Globus pallidus (tissue), 1 donor: ENCODE data around the gene UAP1L1.
"Not testable (repeated sequence)": the region's sequence is repeated elsewhere in the genome, so short reads cannot be mapped to it uniquely, and the experiment has no call there.

Experiments used
- DNase-seq: peaks from one replicate; pipeline ENCODE4 v3.0.0-alpha.2; 2015; ENCODE audit warnings: low spot score

UAP1L1 gene

DNA sequence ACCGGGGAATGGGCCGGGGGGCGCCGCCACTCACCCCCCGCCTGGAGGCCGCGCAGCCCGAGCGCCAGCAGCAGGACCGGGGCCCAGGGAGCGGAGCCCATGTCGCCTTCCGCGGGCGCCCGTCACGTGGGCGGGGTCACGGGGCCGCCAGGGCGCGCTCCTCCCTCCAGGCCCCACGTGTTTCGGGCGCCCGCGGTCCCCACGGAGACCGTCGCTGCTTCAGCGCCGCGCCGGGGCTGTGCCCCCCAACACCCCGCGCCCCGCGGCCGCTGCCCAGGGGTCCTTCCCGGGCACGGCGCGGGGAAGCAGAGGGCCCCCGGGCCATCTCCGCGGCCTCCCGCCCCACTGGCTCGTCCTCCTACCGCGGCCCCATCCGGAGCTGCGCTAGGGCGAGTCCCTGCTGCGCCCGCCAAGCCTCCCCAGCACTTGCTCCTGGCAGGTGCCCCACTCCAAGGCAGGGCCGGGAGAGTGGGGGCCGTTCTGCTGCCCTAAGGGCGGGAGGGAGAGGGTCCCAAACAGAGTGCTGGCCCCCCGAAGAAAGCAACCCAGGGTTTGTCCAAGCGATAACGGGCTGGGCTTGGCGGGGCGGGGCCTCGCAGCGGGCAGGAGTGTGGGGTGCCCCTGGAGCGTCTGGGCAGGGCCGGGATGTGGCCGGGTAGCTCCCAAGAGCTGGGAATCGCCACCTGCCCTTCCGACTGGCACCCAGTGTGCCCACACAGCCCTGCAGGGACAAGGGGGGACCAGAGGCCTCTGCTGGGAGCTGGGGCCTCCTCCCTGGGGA lies 37.5 kb downstream of the UAP1L1 start, which contains the start of gene DPP7:
Gene DPP7, minus strand, starts transcription at position 121 of the 781 bp plus-strand sequence. Its CDS starts 20 bp downstream, at position 101.
- peak; percentile 79 for DNase-seq

DNA sequence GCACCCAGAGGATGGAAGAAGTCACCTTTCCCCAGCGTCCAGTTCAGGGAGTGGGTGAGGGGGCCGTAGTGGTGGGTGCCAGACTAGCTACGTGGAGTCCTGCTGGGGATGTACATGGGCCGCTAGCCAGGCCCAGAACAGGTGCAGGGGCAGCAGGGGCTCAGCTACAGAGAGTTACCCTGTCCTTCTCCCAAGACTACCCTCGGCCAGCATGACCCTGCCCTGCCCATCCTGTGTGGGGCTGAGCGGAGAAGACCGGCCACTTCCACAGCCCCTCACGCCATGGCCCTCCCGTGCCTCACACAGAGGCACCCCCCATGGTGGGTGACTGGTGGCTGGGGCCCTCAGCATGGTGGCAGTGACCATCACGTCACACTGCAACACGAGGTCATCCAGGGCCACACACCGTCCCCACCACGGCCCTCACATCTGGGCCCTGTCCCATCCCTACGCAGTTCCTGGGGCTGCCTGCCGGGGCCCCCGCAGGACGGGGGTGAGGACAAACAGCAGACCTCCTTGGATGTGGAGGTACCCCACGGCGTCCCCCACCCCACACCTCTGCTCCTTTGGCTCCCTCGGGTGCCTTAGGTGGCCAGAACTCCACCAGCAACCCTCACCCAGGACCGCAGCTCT lies 38.2 kb downstream of the UAP1L1 start:
- no peak for DNase-seq

DNA sequence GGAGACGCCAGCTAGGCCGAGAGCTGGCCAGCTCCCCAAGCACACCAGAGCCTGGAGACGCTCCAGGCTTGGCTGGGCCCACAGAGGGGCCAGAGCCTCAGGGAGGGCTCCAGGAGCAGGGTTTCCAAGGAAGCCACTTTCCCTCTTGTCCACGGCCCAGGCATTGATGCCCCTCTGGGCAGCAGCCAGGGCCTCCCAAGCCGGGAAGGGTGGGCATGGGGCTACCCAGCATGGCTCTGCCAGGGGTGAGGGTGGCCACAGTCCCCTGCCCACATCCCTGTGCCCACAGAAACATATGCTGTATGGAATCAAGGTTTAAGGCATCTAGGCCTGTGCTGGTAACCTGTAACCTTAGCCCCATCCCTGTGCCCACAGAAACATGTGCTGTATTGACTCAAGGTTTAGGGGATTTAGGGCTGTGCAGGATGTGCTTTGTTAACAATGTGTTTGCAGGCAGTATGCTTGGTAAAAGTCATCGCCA lies 38.8 kb downstream of the UAP1L1 start:
- DNase-seq, result no peak

GRCh38 chr9:137116728-137117127 lies 39.4 kb downstream of the UAP1L1 start:
- DNase-seq, result no peak

DNA sequence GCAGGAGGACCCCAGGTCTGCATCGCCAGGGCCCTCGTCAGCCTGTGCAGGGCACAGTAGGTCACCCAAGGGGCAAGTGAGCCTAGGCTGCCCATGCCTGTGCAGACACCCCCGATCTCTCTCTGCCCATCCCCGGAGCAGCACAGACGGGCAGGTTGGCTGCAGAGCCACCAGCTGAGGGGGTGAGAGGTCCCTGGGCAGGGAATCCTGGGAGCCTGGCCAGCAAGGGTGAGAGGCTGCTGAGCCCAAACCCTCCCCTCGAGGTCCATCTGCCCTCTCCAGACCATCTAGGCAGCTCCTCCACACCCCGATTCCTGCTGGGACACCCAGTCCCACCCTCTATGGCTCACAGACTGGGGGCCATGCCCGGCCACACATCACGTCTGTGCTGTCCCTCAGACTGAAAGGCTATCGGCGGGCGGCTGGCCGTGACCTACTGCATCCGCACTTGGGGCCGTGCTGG lies 40.0 kb downstream of the UAP1L1 start:
- DNase-seq, result no peak

GRCh38 chr9:137118092-137118603 lies 40.8 kb downstream of the UAP1L1 start:
- not testable (repeated sequence) for DNase-seq

DNA sequence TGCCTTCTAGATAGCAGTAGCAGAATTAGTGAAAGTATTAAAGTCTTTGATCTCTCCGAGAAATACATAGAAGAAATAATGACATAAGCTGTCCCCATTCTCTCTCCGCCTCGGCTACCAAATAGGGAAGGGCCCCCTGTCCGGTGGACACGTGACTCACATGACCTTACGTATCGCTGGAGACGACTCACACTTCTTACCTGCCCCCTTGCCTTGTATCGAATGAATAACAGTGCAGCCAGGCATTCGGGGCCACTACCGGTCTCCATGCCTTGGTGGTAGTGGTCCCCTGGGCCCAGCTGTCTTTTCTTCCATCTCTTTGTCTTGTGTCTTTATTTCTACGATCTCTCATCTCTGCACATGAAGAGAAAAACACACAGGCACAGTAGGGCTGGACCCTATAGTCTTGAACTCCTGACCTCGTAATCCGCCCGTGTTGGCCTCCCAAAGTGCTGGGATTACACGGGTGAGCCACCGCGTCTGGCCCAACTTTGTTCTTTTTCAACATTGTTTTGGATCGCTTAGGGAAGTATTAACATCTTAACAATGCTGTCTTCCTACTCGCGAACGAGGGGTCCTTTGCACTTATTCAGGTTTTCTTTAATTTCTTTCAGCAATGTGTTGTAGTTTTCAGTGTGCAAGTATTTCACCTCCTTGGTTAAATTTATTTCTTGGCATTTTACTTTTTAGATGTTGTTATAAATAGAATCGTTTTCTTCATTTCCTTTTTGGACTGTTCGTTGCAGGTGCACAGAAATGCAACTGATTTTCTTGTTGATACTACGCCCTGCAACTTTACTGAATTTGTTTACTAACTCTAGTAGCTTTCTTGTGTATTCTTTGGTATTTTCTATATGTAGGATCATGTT lies 44.8 kb downstream of the UAP1L1 start:
- DNase-seq, result not testable (repeated sequence)

GRCh38 chr9:137122796-137123467 lies 45.6 kb downstream of the UAP1L1 start:
- DNase-seq, result not testable (repeated sequence)

GRCh38 chr9:137123468-137123837 lies 46.1 kb downstream of the UAP1L1 start:
- no peak for DNase-seq

- DNase-seq, result not testable (repeated sequence)
Observed at GRCh38 chr9:137123952-137124462, 46.7 kb downstream of the UAP1L1 start.

GRCh38 chr9:137126786-137127185 lies 49.5 kb downstream of the UAP1L1 start:
- no peak for DNase-seq

DNA sequence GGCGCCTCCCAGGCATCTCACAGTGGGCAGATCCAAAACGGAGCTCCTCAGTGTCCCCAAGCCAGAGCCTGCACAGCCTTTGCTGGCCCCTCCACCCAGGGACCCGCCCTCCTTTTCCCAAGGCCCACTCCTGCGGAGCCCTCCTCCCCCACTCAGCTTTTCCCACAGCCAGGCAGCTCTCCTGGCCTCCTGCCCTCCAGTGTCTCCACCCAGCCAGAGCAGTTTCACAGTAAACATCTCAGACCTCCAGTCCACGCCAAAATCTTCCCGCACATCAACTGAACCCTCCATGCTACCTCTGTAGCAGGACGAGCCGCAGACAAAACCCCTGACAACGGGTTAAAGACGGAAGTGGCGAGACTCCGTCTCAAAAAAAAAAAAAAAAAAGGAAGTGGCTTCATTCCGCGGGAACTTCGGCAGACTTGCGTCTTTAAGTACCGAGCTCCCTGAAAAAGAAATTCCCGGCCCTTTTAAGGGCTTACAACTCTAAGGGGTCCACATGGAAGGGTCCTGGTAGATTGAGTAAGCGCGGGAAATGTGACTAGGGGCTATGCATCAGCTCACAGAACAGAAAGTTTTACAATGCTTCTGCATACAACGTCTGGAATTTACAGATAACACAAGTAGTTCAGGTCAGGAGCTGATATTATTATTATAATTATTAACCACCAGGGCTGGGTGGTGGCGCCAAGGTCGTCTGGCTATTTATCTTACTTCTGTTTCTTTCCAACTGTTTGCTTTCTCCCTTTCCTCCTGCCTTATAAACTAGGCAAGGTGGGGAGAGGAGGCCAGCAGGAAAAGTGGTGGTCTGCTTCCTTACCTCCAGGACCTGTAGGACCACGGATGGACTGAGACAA lies 50.2 kb downstream of the UAP1L1 start:
- no peak for DNase-seq

- DNase-seq, result no peak
Observed at GRCh38 chr9:137128158-137128861, 51.0 kb downstream of the UAP1L1 start.

- DNase-seq, result no peak
Observed at GRCh38 chr9:137128862-137129455, 51.6 kb downstream of the UAP1L1 start.

DNA sequence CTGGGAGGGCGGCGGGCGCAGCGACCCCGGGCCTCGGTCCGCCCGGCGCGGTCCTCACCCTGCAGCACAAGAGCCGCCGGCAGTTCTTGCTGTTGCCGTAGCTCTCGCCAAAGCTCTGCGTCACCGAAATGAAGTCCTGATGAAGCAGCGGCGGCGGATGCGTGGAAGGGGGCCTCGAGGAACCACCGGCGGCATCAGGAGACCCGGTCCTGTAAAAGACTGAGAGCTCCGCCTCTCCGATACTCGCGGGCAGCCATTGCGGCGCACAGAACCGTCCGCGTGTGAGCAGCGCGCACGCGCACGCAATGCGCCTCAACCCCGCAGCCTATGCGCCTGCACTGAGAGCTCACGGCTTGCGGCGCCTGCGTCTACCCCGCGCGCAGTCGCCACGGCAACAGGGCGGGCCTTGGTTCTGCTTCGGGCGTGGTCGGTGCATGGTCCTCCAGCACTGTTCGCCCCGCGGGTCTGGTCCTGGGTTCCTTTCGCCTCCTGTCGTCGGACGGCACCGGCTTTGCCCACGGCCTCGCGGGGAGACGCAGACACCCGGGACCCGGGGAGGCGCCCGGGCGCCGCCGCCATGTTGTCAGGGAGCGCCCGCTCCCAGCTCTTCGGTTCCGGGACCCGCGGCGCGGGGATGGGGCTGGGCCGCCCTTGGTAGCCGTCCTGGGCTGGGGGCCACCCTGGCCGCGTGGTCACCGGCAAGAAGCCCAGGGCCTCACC lies 52.3 kb downstream of the UAP1L1 start:
- peak; percentile 70 for DNase-seq

DNA sequence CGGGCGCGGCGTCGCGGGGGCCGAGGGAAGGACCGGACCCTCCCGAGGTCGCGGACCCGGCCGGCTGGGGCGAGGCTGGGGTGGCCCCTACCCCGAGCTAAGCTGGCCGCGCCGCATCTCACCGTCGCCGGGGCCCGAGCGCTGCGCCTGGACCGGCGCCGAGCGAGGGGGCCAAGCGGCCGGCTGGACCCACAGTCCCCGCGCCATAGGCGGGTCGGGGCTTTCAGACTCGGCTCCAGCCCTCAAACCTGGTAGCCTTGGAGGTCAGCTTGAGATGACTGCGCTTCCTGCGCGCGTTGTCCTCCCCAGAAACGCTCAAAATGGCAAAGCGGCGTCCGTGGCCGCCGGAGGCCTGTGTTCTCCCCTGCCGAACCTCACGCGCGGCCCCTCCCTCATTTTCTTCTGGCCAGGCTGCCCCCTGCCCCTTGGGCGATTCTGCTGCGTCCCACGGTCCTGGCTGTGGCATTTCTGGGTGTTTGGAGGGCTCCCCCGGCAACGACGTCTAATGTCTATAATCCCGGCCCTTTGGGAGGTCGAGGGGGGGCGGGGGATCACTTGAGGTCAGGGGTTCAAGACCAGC lies 52.9 kb downstream of the UAP1L1 start:
- no peak for DNase-seq
